Spleen (tissue), 11 donors: Measurements from ENCODE around the gene NUP35. TPM values are rescaled to one million over a fixed set of nuclear protein-coding genes. Genes with fewer than 3 reads are reported as not detected.

Experiments used
- DNase-seq: peaks from one replicate; pipeline ENCODE4 v3.0.0-alpha.2; 2020
- H3K27ac ChIP-seq, 8 donors: fragments of 200-600 bp; sonication (generic) in 7 of 8; 1 replicate in 4 of 8; 2 replicates in 4 of 8; pipeline versions ENCODE4 v1.5.0 to v1.8.0; 2016 to 2021; ENCODE audit warnings: inconsistent platforms in 4 of 8, mild to moderate bottlenecking in 4 of 8, moderate library complexity in 1 of 8
- H3K27me3 ChIP-seq, 7 donors: fragments of 200-600 bp; sonication (generic) in 6 of 7; replicated peaks in 1 of 7; 1 replicate in 4 of 7; 2 replicates in 3 of 7; pipeline versions ENCODE4 v1.5.0 to v1.8.0; 2016 to 2021; ENCODE audit warnings: inconsistent platforms in 3 of 7, mild to moderate bottlenecking in 1 of 7
- H3K36me3 ChIP-seq, 6 donors: fragments of 200-600 bp; sonication (generic) in 5 of 6; 1 replicate in 4 of 6; 2 replicates in 2 of 6; pipeline versions ENCODE4 v1.5.0 to v1.8.0; 2016 to 2021; ENCODE audit warnings: inconsistent platforms in 2 of 6
- H3K4me1 ChIP-seq, 6 donors: fragments of 200-600 bp; sonication (generic) in 5 of 6; 1 replicate in 3 of 6; 2 replicates in 3 of 6; pipeline versions ENCODE4 v1.5.0 to v1.8.0; 2016 to 2021; ENCODE audit warnings: inconsistent platforms in 3 of 6
- H3K4me3 ChIP-seq, 8 donors: fragments of 200-600 bp; sonication (generic) in 7 of 8; 1 replicate in 4 of 8; 2 replicates in 4 of 8; pipeline versions ENCODE4 v1.5.0 to v1.8.0; 2016 to 2021; ENCODE audit warnings: inconsistent platforms in 4 of 8, mild to moderate bottlenecking in 4 of 8, moderate library complexity in 2 of 8
- H3K9me3 ChIP-seq, 8 donors: fragments of 200-600 bp; sonication (generic) in 7 of 8; 1 replicate in 4 of 8; 2 replicates in 4 of 8; pipeline versions ENCODE4 v1.5.0 to v1.8.0; 2016 to 2021; ENCODE audit warnings: inconsistent platforms in 4 of 8
- POLR2A ChIP-seq, 3 donors: fragments of 450-650 bp; IDR thresholded peaks; one replicate each; pipeline ENCODE4 v1.5.1; 2017; ENCODE audit warnings: antibody characterized with exemption in 3 of 3, mild to moderate bottlenecking in 1 of 3
- POLR2AphosphoS5 ChIP-seq, 3 donors: sonication (generic); formaldehyde crosslinking; IDR thresholded peaks; one replicate each; pipeline ENCODE4 v1.5.1; 2017; ENCODE audit warnings: antibody characterized with exemption in 3 of 3
- WGBS, 5 donors: extraction: QIAGEN DNeasy Blood & Tissue Kit in 3 of 5; methylation state at CpG; one replicate each; pipeline versions ENCODE4 v1.1.5 to v1.1.7; 2013 to 2018; 5-methylcytosine and 5-hydroxymethylcytosine counted together
- intact Hi-C: fragments of 100-400 bp; cut with DNase I; formaldehyde crosslinking; loops from one replicate; pipeline ENCODE4 v1.15.0; 2023; ENCODE audit warnings: low total_unique reads
- polyA plus RNA-seq, 3 donors: library from polyadenylated mRNA; stranded (reverse); fragments of 200-250 nt; gene quantifications; one replicate each; pipeline ENCODE4 v1.2.1, GENCODE V29; 2013
- total RNA-seq, 7 donors: library from RNA; depleted of rRNA in 3 of 7; stranded (reverse); fragments of >200 nt in 3 of 7; fragmentation: NEBNext Ultra II Directional in 4 of 7; extraction: Animal tissue kit (Norgen Biotek cat#: 25700) in 4 of 7; gene quantifications; one replicate each; pipeline versions ENCODE4 v1.1.0 to v1.2.1, GENCODE V29; 2016 to 2021
- TF ChIP-seq, protein P1 (sequence below), 11 experiments: fragments of 200-600 bp in 7 of 11; fragments of 450-650 bp in 4 of 11; sonication (generic) in 4 of 11; IDR thresholded peaks in 8 of 11; conservative IDR thresholded peaks in 3 of 11; 1 replicate in 7 of 11; 2 replicates in 4 of 11; pipeline versions ENCODE4 v1.4.0 to v1.8.0; 2016 to 2021; ENCODE audit warnings: antibody characterized with exemption in 11 of 11, inconsistent platforms in 4 of 11, mild to moderate bottlenecking in 1 of 11
- donor health status: healthy with polysubstance abuse.
- donor health status: DM: no; HTN: no; CAD: no; lungs with moderate emphysema.
- donor health status: DM: no; HTN: no; CAD: no.
- donor health status: Bipolar disorder and iron deficiency.
- donor health status: healthy.
- donor health status: DM: no; HTN: no; CAD: no.
- donor health status: DM: yes; HTN: yes; CAD: no.

NUP35 gene
- total and polyA plus RNA-seq, 10 donors = 6.3 to 19.0 (median 13.6) TPM

DNA sequence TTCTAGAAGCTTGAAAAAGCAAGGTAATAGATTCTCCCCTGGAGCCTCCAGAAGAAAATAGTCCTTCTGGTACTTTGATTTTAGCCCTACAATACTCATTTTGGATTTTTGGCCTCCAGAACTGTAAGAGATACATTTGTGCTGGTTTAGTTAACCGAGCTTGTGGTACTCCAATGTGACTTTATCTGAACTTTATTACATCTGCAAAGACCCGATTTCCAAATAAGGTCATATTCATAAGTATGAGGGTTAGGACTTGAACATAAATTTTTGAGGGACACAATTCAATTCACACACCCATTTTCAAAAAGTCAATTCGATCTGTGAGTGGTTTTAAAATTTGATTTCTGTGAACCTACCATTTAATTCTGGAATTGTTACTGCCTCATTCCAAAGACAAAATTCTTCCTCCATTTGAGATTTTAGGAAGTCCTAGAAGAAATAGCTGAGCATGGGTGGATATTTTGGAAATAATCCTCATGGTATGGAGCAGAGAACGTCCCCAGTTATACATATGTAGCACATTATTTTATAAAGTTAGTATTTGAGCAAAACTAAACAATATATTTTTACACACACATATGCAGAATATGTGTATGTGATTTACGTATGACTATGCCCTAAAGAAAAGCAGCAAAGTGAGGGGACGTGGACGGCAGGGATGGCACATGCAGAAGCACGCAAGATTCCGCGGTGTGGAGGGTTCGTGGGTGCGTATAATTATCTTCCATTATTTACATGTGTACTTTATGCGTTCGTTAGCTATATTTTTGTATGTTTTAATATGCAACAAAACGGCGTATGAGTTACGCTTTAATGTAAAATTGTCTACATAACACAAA is 905 bp upstream of the NUP35 start:
- Histone ChIP-seq H3K4me1 (peaks cover 0 to 37% (median 19%) of the 10 kb centered on the region in 6 donors), H3K36me3 (peaks cover 0 to 1% (median 0%) of the 10 kb centered on the region in 6 donors), H3K9me3 (no peaks in the 10 kb centered on the region), H3K27ac (peak overlapping the region; percentile 71 to 92 (median 87)), H3K4me3 (peak overlapping the region; percentile 74 to 98 (median 85)), H3K27me3 (no peaks in the 10 kb centered on the region)
- TF ChIP-seq, protein P1, sequence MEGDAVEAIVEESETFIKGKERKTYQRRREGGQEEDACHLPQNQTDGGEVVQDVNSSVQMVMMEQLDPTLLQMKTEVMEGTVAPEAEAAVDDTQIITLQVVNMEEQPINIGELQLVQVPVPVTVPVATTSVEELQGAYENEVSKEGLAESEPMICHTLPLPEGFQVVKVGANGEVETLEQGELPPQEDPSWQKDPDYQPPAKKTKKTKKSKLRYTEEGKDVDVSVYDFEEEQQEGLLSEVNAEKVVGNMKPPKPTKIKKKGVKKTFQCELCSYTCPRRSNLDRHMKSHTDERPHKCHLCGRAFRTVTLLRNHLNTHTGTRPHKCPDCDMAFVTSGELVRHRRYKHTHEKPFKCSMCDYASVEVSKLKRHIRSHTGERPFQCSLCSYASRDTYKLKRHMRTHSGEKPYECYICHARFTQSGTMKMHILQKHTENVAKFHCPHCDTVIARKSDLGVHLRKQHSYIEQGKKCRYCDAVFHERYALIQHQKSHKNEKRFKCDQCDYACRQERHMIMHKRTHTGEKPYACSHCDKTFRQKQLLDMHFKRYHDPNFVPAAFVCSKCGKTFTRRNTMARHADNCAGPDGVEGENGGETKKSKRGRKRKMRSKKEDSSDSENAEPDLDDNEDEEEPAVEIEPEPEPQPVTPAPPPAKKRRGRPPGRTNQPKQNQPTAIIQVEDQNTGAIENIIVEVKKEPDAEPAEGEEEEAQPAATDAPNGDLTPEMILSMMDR (IDR thresholded peaks at IDR 0.05 in 8 of 11, conservative IDR thresholded peaks at IDR 0.05 in 3 of 11) = no peak
- TF ChIP-seq POLR2AphosphoS5 (IDR thresholded peaks at IDR 0.05) (no peak), POLR2A (IDR thresholded peaks at IDR 0.05) (no peak)
- intact Hi-C loops = no loop called here
- no peak for DNase-seq
- WGBS, 5 donors = 29 to 43% (median 31%) methylated on average over 17 of the region's 17 CpGs

DNA sequence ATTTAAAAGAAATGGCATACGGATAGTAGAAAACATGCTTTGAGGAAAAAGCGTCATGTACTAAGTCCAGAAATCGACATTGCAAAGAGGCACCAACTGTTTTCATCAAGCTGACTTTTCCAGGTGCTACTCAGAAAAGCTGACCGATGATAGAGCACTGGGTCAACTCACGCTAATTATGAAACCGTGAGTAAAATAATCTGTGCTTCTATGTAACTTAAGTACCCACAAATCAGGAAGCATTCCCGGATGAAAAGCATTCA is 353 bp upstream of the NUP35 start:
- 1 to 2% (median 1%) methylated on average over 7 of the region's 7 CpGs for WGBS, 5 donors
- peaks cover 0 to 37% (median 19%) of the 10 kb centered on the region in 6 donors for H3K4me1 ChIP-seq
- TF ChIP-seq POLR2A (IDR thresholded peaks at IDR 0.05) (peak in 1 of 3 donors; percentile 7), POLR2AphosphoS5 (IDR thresholded peaks at IDR 0.05) (no peak)
- intact Hi-C loops = no loop called here
- peaks cover 0 to 7% (median 0%) of the 10 kb centered on the region in 6 donors for H3K36me3 ChIP-seq
- H3K27ac ChIP-seq = peak overlapping the region; percentile 71 to 92 (median 87)
- no peaks in the 10 kb centered on the region for H3K9me3 ChIP-seq
- no peaks in the 10 kb centered on the region for H3K27me3 ChIP-seq
- DNase-seq = no peak
- peak overlapping the region; percentile 74 to 98 (median 85) for H3K4me3 ChIP-seq

DNA sequence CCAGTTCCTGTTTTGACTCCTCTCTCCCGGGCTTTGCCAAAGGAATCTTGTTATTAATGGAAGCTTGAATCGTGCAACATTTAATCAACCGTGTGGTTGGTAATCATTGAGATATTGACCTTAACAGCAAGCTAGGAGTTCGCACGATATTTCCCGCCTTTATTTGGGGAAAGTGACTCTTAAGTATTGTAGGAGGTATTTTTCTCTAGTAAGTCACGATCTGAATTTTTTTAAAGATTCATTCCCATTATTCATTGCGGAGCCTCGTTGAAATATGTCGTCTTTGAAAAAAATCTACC is 663 bp downstream of the NUP35 start:
- TF ChIP-seq POLR2A (IDR thresholded peaks at IDR 0.05) = no peak
- Histone ChIP-seq H3K36me3 (peaks cover 0 to 17% (median 0%) of the 10 kb centered on the region in 6 donors), H3K27me3 (no peaks in the 10 kb centered on the region), H3K9me3 (no peaks in the 10 kb centered on the region), H3K4me1 (peaks cover 0 to 37% (median 19%) of the 10 kb centered on the region in 6 donors), H3K27ac (peak overlapping the region; percentile 71 to 92 (median 87)), H3K4me3 (peak overlapping the region; percentile 74 to 98 (median 85))
- no peak for DNase-seq
- intact Hi-C loops = no loop called here
- WGBS, 5 donors = 0 to 1% (median 0%) methylated on average over 10 of the region's 10 CpGs

DNA sequence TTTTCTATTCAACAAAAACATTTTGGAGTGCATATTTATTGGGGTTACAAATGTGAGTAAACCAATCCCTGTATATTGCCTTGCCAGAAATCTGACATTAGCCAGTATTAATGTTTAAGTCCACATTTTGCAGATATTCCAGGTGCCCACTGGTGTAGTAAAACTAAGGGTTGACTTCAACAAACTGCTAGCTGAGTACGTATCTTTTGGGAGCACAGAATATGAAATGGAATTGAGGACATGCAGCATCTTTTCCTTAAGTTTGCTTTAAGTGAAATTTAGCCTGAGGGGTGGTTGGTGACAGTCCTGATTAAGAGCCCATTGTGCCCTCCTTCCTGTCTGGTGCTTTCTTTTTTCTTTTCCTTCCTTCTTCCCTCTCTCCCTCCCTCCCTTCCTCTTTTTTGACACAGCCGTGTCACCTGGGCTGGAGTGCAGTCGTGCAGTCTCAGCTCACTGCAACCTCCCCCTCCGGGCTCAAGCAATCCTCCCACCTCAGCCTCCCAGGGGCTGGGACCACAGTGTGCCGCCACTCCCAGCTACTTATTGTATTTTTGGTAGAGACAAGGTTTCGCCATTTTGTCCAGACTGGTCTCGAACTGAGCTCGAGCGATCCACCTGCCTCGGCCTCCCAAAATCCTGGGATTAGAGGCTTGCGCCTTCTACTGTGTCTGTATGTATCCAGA is 1.6 kb downstream of the NUP35 start:
- intact Hi-C loops = no loop called here
- no peaks in the 10 kb centered on the region for H3K27me3 ChIP-seq
- peaks cover 0 to 37% (median 19%) of the 10 kb centered on the region in 6 donors for H3K4me1 ChIP-seq
- peaks cover 0 to 26% (median 3%) of the 10 kb centered on the region in 6 donors for H3K36me3 ChIP-seq
- H3K4me3 ChIP-seq = peak overlapping the region in 5 of 8 donors; percentile 76 to 98 (median 85)
- no peaks in the 10 kb centered on the region for H3K9me3 ChIP-seq
- 73 to 81% (median 77%) methylated on average over 11 of the region's 11 CpGs for WGBS, 5 donors
- H3K27ac ChIP-seq = no peak overlapping the region
- DNase-seq = no peak
- no peak for TF ChIP-seq POLR2AphosphoS5 (IDR thresholded peaks at IDR 0.05)
- TF ChIP-seq, protein P1 (IDR thresholded peaks at IDR 0.05 in 8 of 11, conservative IDR thresholded peaks at IDR 0.05 in 3 of 11) = no peak
- no peak for TF ChIP-seq POLR2A (IDR thresholded peaks at IDR 0.05)

DNA sequence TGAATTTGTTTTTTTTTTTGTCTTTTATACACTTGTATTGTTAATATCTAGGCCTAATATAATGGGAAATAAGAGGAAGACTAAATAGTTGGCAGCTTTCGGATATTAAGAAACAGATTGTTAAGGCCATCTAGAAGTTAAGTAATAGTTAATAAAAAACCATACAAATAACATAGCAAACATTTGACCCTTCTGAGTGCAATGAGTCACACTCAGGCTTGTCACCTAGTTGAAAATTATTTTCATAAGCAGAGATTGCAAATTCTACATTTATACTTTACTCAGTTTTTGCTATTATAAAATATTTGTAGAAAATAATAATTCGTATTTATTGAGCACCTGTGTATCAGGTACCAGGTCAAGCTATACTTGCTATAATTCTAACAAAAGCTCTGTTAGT is 2.4 kb downstream of the NUP35 start:
- Histone ChIP-seq H3K27me3 (no peaks in the 10 kb centered on the region), H3K27ac (no peak overlapping the region), H3K4me1 (peaks cover 0 to 37% (median 19%) of the 10 kb centered on the region in 6 donors), H3K36me3 (peaks cover 0 to 34% (median 7%) of the 10 kb centered on the region in 6 donors), H3K4me3 (no peak overlapping the region), H3K9me3 (no peaks in the 10 kb centered on the region)
- DNase-seq = no peak
- intact Hi-C loops = no loop called here
- TF ChIP-seq POLR2A (IDR thresholded peaks at IDR 0.05) (no peak), POLR2AphosphoS5 (IDR thresholded peaks at IDR 0.05) (no peak)
- TF ChIP-seq, protein P1 (IDR thresholded peaks at IDR 0.05 in 8 of 11, conservative IDR thresholded peaks at IDR 0.05 in 3 of 11) = no peak
- 91 to 98% (median 93%) methylated on average over 2 of the region's 2 CpGs for WGBS, 5 donors
